ENCODE data around the gene TTLL4.

The TTLL4 gene, protein sequence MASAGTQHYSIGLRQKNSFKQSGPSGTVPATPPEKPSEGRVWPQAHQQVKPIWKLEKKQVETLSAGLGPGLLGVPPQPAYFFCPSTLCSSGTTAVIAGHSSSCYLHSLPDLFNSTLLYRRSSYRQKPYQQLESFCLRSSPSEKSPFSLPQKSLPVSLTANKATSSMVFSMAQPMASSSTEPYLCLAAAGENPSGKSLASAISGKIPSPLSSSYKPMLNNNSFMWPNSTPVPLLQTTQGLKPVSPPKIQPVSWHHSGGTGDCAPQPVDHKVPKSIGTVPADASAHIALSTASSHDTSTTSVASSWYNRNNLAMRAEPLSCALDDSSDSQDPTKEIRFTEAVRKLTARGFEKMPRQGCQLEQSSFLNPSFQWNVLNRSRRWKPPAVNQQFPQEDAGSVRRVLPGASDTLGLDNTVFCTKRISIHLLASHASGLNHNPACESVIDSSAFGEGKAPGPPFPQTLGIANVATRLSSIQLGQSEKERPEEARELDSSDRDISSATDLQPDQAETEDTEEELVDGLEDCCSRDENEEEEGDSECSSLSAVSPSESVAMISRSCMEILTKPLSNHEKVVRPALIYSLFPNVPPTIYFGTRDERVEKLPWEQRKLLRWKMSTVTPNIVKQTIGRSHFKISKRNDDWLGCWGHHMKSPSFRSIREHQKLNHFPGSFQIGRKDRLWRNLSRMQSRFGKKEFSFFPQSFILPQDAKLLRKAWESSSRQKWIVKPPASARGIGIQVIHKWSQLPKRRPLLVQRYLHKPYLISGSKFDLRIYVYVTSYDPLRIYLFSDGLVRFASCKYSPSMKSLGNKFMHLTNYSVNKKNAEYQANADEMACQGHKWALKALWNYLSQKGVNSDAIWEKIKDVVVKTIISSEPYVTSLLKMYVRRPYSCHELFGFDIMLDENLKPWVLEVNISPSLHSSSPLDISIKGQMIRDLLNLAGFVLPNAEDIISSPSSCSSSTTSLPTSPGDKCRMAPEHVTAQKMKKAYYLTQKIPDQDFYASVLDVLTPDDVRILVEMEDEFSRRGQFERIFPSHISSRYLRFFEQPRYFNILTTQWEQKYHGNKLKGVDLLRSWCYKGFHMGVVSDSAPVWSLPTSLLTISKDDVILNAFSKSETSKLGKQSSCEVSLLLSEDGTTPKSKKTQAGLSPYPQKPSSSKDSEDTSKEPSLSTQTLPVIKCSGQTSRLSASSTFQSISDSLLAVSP

DNA sequence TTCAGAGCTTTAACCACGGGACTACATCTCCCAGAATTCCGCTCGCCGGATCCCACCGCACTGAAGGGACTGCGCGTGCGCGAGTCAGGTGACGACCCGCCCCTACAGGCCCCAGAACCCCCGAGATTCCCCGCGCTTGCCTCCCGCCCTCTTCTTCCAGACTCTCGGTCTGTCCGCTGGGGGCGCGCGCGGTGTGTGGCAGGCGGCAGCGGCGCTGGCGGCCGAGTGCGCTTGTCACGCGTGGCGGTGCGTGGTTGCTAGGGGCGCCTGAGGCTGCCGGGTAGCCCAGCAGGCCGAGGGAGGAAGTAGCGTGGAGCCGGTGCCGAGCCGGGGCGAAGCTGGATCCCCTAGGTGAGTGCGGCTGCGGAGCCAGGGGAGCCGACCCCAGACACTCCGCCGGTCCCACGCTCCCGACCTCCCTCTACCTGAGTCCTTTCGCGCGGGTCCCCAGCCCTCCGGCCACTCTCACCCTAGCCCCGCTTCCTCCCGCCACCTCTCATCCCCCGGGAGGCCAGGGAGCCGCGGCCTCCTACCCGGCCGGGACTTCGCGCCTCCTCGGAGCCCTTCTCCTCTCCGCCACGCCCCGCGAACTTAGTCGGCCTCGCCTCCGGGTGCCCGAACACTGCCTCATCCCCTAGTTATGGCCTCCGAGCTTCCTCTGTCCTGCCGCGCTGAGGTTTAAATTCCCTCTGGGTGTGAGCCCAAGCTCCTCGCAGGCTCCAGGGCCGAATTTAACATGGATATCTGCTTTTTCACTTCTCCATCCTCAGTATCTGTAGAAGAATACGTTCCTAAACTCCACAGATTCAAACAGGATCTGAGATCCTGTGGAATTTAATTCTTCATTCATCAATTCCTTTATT, at the start of gene TTLL4:
TTLL4 (plus strand) TSS at position 149 of the 863 bp plus-strand sequence. CDS start 26,842 bp downstream, outside the sequence.
- H3K9me2 ChIP-seq (replicated peaks; ENCODE audit: insufficient read depth, low read length): no peaks in the 10 kb centered on the region
- no peaks in the 10 kb centered on the region for H3K9me3 ChIP-seq (ENCODE audit: insufficient read depth, low read length)
- peak within 1 kb of the TSS; percentile 88 for H3K4me2 ChIP-seq (ENCODE audit: low read depth, low read length, poor library complexity, severe bottlenecking)
- peak within 1 kb of the TSS; percentile 84 for H3K4me3 ChIP-seq (ENCODE audit: insufficient read depth, low read length, poor library complexity, severe bottlenecking)
- TF ChIP-seq EZH2phosphoT487 (conservative IDR thresholded peaks at IDR 0.05; ENCODE audit: low read length): no peak
- TF ChIP-seq, protein P1, sequence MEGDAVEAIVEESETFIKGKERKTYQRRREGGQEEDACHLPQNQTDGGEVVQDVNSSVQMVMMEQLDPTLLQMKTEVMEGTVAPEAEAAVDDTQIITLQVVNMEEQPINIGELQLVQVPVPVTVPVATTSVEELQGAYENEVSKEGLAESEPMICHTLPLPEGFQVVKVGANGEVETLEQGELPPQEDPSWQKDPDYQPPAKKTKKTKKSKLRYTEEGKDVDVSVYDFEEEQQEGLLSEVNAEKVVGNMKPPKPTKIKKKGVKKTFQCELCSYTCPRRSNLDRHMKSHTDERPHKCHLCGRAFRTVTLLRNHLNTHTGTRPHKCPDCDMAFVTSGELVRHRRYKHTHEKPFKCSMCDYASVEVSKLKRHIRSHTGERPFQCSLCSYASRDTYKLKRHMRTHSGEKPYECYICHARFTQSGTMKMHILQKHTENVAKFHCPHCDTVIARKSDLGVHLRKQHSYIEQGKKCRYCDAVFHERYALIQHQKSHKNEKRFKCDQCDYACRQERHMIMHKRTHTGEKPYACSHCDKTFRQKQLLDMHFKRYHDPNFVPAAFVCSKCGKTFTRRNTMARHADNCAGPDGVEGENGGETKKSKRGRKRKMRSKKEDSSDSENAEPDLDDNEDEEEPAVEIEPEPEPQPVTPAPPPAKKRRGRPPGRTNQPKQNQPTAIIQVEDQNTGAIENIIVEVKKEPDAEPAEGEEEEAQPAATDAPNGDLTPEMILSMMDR (IDR thresholded peaks at IDR 0.05; ENCODE audit: insufficient read depth, low read length, poor library complexity, severe bottlenecking): peak; percentile 77
- peak within 1 kb of the TSS; percentile 94 for H2AFZ ChIP-seq (ENCODE audit: low read depth, low read length, severe bottlenecking)
- H3K27me3 ChIP-seq (ENCODE audit: low read length): no peaks in the 10 kb centered on the region
- H4K20me1 ChIP-seq (ENCODE audit: low read depth, low read length): no peaks in the 10 kb centered on the region
- no peaks in the 10 kb centered on the region for H3F3A ChIP-seq (ENCODE audit: insufficient read depth)
- peak within 1 kb of the TSS; percentile 66 for H3K27ac ChIP-seq (ENCODE audit: low read depth, low read length)
- peaks cover under 1% of the 10 kb centered on the region; the same call in 1 of the 2 replicates for H3K36me3 ChIP-seq (ENCODE audit: low read length)
- H3K79me2 ChIP-seq (ENCODE audit: insufficient read depth, low read length): peaks cover 49% of the 10 kb centered on the region
- H3K9ac ChIP-seq (ENCODE audit: low read length): peak within 1 kb of the TSS; percentile 85

DNA sequence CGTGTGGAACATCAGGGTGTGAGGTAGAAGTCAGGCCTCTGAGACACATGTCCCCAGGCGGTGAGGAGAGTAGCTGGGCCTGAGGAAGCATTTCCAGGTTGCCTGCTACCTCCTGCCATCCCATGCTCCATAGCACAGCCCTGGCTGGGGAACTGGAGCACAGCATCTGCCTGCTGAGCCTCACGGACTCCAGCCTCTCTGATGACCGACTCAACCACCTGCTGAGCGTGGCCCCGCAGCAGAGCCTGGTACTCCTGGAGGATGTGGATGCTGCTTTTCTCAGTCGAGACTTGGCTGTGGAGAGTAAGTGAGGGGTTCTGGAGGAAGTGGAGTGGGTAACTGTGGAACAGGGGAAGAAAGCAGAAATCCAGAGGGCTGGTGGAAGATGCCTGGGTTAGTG, 48.3 kb upstream of the TTLL4 start:
- Histone ChIP-seq H3K9ac (ENCODE audit: low read length) (no peak overlapping the region), H3K36me3 (ENCODE audit: low read length) (peaks cover 7% of the 10 kb centered on the region; the same call in 1 of the 2 replicates)

More for the DNA sequence above, 48.3 kb upstream of the TTLL4 start:
- no peaks in the 10 kb centered on the region for H3K27me3 ChIP-seq (ENCODE audit: low read length)
- H3K4me2 ChIP-seq (ENCODE audit: low read depth, low read length, poor library complexity, severe bottlenecking): no peak overlapping the region
- no peak overlapping the region for H3K4me3 ChIP-seq (ENCODE audit: insufficient read depth, low read length, poor library complexity, severe bottlenecking)
- H3K27ac ChIP-seq (ENCODE audit: low read depth, low read length): no peak overlapping the region
- peaks cover 34% of the 10 kb centered on the region for H3K79me2 ChIP-seq (ENCODE audit: insufficient read depth, low read length)
- TF ChIP-seq, protein P1 (IDR thresholded peaks at IDR 0.05; ENCODE audit: insufficient read depth, low read length, poor library complexity, severe bottlenecking): no peak
- no peak for TF ChIP-seq EZH2phosphoT487 (conservative IDR thresholded peaks at IDR 0.05; ENCODE audit: low read length)
- H4K20me1 ChIP-seq (ENCODE audit: low read depth, low read length): no peaks in the 10 kb centered on the region
- H2AFZ ChIP-seq (ENCODE audit: low read depth, low read length, severe bottlenecking): no peak overlapping the region
- H3F3A ChIP-seq (ENCODE audit: insufficient read depth): no peaks in the 10 kb centered on the region
- H3K9me3 ChIP-seq (ENCODE audit: insufficient read depth, low read length): no peaks in the 10 kb centered on the region
- no peaks in the 10 kb centered on the region for H3K9me2 ChIP-seq (replicated peaks; ENCODE audit: insufficient read depth, low read length)

Data from SU-DHL-6 (cell line).